ENCODE data around the gene SHKBP1. TPM values are rescaled to one million over a fixed set of nuclear protein-coding genes. Genes with fewer than 3 reads are reported as not detected.

Gene SHKBP1
- total and polyA plus RNA-seq, 2 of the 13 experiments (the other 11 are each of a cell fraction or from before 2014, with no cell fraction given) = 16.2 to 17.4 TPM

- no peak for TF ChIP-seq STAT6 (CRISPR knock-in tag; IDR thresholded peaks at IDR 0.05; ENCODE audit: borderline replicate concordance)
Measured at GRCh38 chr19:40539070-40539469, 37.6 kb upstream of the SHKBP1 start (continued).

GRCh38 chr19:40542202-40542859, 34.3 kb upstream of the SHKBP1 start:
- H3K9me3 ChIP-seq (ENCODE audit: low read length) = no peaks in the 10 kb centered on the region
- H3K36me3 ChIP-seq (replicated peaks in 1 of 2; ENCODE audit: control insufficient read depth in 1 of 2, insufficient read depth in 2 of 2, low read length in 2 of 2) = no peaks in the 10 kb centered on the region
- TF ChIP-seq RORA (CRISPR knock-in tag; IDR thresholded peaks at IDR 0.05) = no peak
- no peak for TF ChIP-seq RBFOX2 (IDR thresholded peaks at IDR 0.05; ENCODE audit: low read depth, low read length)
- TF ChIP-seq ZNF513 (CRISPR knock-in tag; conservative IDR thresholded peaks at IDR 0.05) = no peak
- no peak for TF ChIP-seq RNF2 (conservative IDR thresholded peaks at IDR 0.05; ENCODE audit: low read depth)
- TF ChIP-seq HDAC2 (CRISPR knock-in tag; IDR thresholded peaks at IDR 0.05) = no peak
- TF ChIP-seq CBX1 (IDR thresholded peaks at IDR 0.05; ENCODE audit: low read depth) = no peak
- no peak for TF ChIP-seq HNF4A (CRISPR knock-in tag; IDR thresholded peaks at IDR 0.05)
- no peak for TF ChIP-seq KDM6A (CRISPR knock-in tag; IDR thresholded peaks at IDR 0.05; ENCODE audit: low read depth)
- no peak for TF ChIP-seq ZKSCAN1 (IDR thresholded peaks at IDR 0.05; ENCODE audit: low read length)
- no TSS peak for BruUV-seq (replicated peaks)
- H3K4me3 ChIP-seq (replicated peaks in 1 of 3; ENCODE audit: insufficient read depth in 1 of 3, low read depth in 2 of 3, low read length in 3 of 3) = no peak overlapping the region
- no peak overlapping the region for H2AFZ ChIP-seq (ENCODE audit: low read length)
- intact Hi-C loops (cut with micrococcal nuclease; ENCODE audit: unreplicated experiment) (loop anchor here (10.0 kb wide), 1 partner anchor 92 kb away; no protein-coding TSS in a partner anchor), in situ Hi-C loops (cut with HindIII; ENCODE audit: extremely low pct_ligation_motif_present, low pct_unique_long_range_greater_than_20kb) (no loop called here)
- no peak overlapping the region for H3K27ac ChIP-seq (ENCODE audit: extremely low read length, insufficient read depth, low read length)
- H3K4me2 ChIP-seq (ENCODE audit: low read depth, low read length) = no peak overlapping the region
- H3K4me1 ChIP-seq (ENCODE audit: insufficient read depth, low read length) = peaks cover 4% of the 10 kb centered on the region; the same call in 1 of the 2 replicates
- no peaks in the 10 kb centered on the region for H4K20me1 ChIP-seq (ENCODE audit: insufficient read depth, low read length)
- 30% methylated on average over 6 of the region's 6 CpGs for WGBS (ENCODE audit: low lambda C conversion rate)
- H3K27me3 ChIP-seq (ENCODE audit: control insufficient read depth in 1 of 2, insufficient read depth in 2 of 2, low read length in 2 of 2) = peaks cover 1 to 3% of the 10 kb centered on the region in 2 experiments; a peak in 3 of 5 replicates
- H3K79me2 ChIP-seq (ENCODE audit: insufficient read depth, low read length) = no peaks in the 10 kb centered on the region
- no peak overlapping the region for H3K9ac ChIP-seq (ENCODE audit: insufficient read depth, low read depth, low read length)
- DNase-seq (ENCODE audit: low spot score) (no peak), ATAC-seq (no peak), FAIRE-seq (no peak)
- CTCF ChIA-PET (ENCODE audit: low intra/inter-chr PET ratio, low total read pairs) = interaction anchor here (0.6 to 1.9 kb wide), 2 partner anchors 92 kb away, joined by 3 to 29 read pairs; no protein-coding TSS in a partner anchor
- POLR2A ChIA-PET = no interaction called here
